Stimulated activated CD4-positive, alpha-beta T cell treated with anti-CD3 and anti-CD28 coated beads, Interleukin-12 subunit alpha, Interleukin-12 subunit beta, amount 100 ng/mL, for 4 hours (primary cell): Measurements from ENCODE around the gene PXMP4.
A peak's percentile ranks its signal among the peaks of the same experiment; 100 is the strongest.

ENCODE experiments used
- DNase-seq: peaks from one replicate; pipeline ENCODE4 v3.0.0-alpha.2; 2020

PXMP4 gene

DNA sequence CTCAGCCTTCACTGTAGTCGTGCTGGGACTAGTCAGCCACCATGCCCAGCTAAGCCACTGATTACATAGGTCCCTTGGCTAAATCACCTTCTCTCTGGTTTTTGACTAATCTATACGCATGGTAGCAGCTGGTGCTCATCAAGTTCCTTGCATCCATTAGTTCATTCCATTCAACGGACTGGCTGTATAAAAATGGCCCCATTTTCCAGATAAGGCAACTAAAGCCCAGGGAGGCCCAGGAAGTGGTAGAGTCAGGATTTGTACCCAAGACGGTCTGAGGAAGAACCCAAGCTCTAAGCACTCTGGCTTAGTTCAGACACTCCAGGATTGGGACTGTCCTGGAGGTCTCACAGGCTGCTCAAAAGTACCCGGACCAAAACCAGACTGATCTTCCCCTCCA lies 38.8 kb downstream of the PXMP4 start:
- no peak for DNase-seq

DNA sequence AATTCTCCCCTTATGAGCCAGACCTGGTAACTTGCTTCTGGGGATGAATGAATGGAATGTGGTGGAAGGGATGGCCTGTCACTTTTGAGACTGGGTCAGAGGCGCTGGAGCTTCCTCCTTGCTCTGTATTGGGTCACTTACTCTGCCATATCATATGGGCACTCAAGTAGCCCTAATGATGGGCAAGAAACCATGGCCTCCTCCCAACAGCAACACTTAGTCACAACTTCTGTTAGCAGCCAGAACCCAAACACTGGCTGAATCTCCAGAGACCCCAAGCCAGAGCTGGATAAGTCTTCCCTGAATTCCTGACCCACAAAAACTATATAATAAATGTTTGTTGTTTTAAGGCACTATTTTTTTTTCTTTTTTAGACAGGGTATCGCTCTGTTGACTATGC lies 39.4 kb downstream of the PXMP4 start:
- DNase-seq, result no peak

GRCh38 chr20:33679758-33680485 lies 40.2 kb downstream of the PXMP4 start:
- DNase-seq, result no peak

DNA sequence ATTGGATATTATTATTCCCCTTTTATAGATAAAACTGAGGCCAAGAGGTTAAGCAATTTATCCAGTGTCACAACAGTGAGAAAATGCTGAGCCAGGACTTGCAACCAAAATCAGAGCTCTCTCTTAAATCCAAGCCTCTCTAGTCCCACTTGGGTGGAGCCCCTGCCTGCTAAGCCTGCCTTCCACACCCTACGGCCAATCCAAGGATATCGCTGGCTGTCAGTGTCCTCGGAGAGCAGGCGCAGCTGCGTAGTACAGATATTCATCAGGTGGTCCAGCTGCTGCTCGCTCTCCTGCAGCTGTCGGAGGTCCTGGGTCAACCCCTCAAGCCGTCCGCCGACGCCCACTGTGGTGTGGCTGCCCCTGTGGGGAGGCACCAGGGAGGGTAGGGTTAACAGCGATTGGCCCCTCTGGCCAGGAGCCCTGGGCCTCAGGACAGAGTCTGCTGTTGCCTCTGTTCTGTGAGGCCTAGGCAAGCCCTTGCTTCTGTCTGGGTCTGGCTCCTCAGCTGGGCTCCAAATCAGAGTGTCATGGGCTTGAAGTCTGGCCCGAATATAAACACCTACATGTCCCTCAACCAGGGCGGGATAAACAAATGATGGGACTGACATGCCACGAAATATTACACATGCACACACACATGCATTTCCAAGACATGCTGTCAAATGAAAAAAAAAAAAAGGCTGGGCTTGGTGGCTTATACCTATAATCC lies 42.0 kb downstream of the PXMP4 start:
- DNase-seq, result no peak

GRCh38 chr20:33676652-33677645 lies 43.2 kb downstream of the PXMP4 start:
- DNase-seq, result no peak

GRCh38 chr20:33676121-33676520 lies 44.0 kb downstream of the PXMP4 start:
- DNase-seq, result no peak

DNA sequence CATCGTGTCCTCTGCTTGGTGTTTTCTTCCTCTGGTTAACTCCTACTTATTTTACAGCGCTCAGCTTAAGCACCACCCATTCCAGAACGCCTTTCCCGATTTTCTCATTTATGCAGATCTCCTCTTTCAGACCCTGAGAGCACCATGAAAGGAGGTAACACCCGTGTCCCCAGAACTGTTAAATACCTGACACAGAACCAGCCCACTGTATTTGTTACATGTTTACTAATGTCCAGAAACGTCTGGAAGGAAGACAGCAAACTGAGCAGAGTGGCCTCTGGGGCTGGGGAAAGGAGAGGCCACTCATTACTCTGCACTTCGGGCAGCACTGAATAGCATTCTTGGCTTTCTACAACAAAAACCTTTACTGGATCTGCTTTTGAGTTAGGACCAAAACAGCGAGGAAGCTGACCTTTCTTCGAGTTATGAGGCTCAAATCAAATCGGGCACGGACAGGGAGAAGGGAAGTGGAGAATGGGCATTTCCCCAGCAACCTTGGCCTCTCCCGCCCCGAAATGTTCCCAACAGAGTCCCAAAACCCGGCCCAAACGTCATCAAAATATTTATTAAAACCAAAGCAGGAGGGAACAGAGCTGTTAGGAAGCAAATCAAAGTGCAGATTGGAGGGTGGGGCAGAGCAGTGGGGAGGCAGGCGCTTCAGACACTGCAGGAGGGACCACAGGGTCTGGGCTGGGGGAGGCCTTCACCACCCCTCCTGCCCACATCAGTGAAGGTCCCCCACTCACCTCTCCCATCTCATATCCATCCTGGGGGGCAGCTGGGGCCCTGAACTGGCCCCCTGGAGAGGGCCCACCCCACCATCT lies 44.8 kb downstream of the PXMP4 start:
- DNase-seq, result no peak

GRCh38 chr20:33674294-33675135 lies 45.6 kb downstream of the PXMP4 start, which contains the start of gene NECAB3:
Gene NECAB3 (minus strand): TSS chr20:33674428. CDS start chr20:33674352, 76 bp downstream.
- peak; percentile 67 for DNase-seq

DNA sequence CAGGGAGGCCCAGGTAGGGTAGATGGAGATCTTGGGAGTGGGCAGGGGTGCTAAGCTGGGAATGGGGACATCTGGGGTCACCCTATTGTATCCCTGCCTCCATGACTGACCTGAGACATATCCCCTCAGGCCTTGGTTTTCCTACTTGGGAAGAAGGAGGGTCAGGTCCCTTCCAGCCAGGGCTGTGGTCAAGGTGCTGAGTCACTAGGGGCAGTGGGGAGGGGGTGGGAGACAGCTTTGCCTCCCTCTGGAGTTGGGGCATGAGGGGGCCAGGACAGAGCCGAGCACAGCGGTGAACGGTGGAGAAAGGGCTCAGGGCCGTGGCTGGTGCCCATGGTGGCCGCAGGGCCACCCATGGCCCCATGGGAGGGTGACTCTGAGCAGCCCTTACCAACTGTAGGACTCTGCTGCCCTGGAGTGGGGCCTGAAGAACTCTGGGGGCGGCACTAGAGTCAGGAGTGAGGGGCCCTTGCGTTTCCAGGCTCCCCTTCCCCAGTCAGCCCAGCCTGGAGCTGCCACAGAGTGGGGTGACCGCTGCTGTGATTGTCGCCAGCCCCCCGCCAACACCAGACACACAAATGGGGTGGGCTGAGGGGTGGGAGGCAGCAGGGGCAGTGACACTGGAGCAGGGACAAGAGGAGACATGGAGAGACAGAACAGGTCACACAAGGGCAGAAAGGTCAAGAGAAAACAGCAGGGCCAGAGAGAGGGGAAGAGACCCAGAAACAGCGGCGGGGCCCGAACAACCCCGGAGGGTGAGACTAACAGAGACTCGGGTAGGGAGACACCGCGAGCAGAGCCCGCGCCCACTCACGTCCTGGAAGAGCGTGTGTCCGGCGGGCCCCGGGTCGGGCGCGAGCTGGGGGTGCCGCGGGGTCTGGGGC lies 46.5 kb downstream of the PXMP4 start:
- no peak for DNase-seq

GRCh38 chr20:33673114-33673409 lies 47.0 kb downstream of the PXMP4 start:
- DNase-seq, result no peak

DNA sequence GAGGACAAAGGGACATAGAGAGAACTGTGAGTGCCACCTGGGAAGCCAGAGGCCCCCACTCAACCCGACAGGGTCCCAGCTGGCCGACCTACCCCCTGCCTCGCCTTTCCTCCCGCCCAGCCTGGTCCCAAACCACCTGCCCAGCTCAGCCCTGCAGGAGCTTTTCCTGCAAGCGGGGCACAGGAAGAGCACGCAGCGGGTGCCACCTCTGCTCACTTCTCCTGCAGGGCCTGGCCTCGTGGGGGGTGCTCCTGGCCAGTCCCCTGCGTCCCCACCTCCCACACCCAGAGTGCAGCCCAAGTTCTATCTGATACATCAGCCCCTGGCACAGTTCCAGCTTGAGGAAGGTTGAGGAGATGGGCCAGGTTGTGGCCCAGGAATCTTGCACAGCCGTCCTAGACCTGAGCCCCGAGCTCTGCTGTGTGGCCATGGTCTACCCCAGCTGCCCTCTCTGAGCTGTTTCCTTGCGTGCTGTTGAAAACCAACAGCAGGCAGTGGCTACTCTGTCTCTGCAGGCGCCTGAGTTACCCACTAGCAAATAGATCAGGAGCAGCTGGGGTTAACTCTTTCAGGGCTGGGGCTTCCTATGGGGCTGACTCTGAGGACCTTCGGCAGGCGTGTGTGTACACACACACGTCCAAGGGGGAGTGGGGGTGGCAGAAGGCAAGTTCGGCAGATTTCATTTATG lies 47.5 kb downstream of the PXMP4 start:
- DNase-seq, result no peak

DNA sequence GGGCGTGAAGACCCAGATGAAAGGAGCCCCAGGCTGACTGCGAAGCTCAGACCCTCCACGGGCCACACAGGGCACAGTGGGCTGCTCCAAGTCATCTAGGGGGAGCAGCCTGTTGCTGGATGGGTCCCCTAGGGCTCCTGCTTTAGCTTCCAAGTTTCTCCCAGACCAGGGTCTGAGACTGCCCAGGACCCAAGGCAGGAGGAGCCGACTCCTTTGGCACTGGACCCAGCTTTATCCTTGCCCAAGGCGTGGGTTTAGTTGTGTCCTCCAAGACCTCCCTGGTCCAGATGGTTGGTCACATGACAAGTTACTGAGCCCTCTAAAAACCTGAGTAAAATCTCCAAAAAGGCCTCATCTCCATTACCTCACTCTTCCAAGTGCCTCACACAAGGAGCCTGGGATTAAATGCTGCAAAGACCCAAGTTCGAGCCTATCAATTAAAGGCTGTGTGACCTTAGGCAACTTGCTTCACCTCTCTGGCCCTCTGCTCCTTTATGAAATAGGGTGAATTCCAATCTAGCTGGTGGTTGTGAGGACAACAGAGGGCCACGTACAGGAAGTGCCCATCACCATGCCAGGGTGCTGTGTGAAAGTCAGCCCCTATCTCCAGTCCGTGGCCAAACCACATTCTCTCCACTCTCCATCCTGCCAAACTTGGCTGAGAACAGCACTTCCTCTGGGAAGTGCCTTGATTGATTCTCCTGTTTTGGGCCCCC lies 48.4 kb downstream of the PXMP4 start:
- no peak for DNase-seq

- no peak for DNase-seq
Measured at GRCh38 chr20:33670715-33671499, 49.2 kb downstream of the PXMP4 start.

DNA sequence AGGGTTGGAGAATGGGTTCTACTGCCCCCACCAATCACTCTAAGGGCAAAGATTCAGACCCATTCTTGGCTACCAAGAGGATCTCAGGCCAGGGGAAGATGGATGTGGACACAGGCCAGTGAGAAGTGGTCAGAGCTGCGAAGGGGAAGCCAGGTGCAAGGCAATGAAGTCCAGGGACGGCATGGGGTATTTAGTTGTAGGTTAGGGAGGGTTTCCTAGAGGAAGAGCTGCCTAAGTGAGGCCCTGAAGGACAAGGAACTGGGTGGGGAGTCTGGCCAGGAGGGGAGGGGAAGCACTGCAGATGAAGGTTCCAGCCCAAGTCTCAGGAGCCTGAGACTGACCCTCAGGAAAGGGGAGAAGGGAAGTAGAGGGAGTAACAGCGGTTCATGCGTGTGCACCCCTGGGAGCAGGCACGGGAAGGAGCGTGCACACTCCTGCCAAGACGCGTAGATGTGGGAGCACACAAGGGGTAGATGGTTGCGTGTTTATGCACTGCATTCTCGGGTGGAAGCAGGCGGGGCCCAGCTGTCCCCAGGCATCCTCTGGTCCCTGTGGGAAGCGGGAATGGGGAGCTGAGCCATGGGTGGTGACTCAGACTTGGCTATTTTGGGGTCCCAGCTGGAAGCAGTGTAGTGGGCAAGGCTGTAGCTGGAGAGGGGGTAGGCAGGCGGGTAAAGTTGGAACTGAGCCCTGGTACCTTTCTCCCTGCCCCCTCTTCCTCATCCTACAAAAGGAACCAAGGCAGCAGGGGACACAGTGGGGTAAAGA lies 50.1 kb downstream of the PXMP4 start:
- DNase-seq, result no peak

GRCh38 chr20:33669224-33669623 lies 50.9 kb downstream of the PXMP4 start:
- no peak for DNase-seq

DNA sequence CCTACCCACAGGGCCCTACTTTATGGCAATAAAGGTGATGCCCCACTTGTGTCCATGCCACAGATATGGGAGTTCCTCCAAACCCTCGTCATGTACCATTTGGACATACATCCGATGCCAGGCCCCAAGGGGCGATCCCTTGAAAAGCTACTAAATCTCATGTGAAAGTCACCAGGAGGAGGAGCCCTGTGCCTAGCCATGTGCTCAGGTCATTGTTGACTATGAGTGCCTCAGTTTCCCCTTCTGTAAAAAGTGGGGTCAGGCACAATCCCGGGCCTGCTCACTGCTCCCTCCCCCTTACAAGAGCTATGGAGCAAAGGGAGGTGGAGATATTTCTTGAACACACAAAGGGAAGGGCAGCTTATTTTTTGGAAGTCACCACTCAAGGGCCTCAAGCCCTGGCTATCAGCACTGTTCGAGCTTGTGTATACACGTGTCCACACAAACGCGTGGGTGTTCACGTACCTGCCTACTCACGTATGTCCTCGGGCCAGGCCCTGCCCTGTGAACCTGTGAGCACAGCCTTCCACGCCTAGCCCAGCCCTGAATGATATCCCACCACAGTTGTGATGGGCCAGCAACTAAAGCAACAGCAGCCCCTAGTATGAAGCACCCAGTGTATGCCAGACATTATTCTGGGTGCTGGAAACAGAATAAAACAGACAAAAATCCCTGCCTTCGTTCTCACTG lies 51.5 kb downstream of the PXMP4 start:
- DNase-seq, result no peak
